IMR-90 (cell line): ENCODE results near the gene COL5A2. TPM values are rescaled to one million over a fixed set of nuclear protein-coding genes. Genes with fewer than 3 reads are reported as not detected.

ENCODE experiments used
- ATAC-seq: fragments of 200-7000 bp; cut with Tn5 transposase; 2 replicates; pipeline ENCODE4 v1.9.1; 2020; ENCODE audit warnings: low read depth, mild to moderate bottlenecking, moderate library complexity
- BruUV-seq: library from RNA; stranded (reverse); fragments of 400-500 nt; replicated peaks from 2 replicates; lab custom pipeline; 2021; lab: Mats Ljungman, UMichigan
- CTCF ChIA-PET: fragments of 300-600 bp; formaldehyde crosslinking; extraction: SDS; loops from one replicate; lab custom pipeline; 2021; ENCODE audit warnings: antibody characterized with exemption; lab: Yijun Ruan, JAX
- POLR2A ChIA-PET: fragments of 300-600 bp; sonication (Branson Sonifier 250); formaldehyde crosslinking; loops from one replicate; lab custom pipeline; 2022; ENCODE audit warnings: antibody characterized with exemption; ENCODE audit not compliant: unreplicated experiment; lab: Charles Lee
- DNase-seq: peaks from one replicate; pipeline ENCODE4 v3.0.0; 2013
- H2AFZ ChIP-seq: replicated peaks from 2 replicates; pipeline ENCODE3; 2013; ENCODE audit warnings: low read length, mild to moderate bottlenecking; ENCODE audit not compliant: poor library complexity
- H2AK5ac ChIP-seq: 2 replicates; pipeline ENCODE4 v1.6.1; 2013; ENCODE audit warnings: low read depth, low read length, inconsistent platforms
- H2AK9ac ChIP-seq: replicated peaks from 2 replicates; pipeline ENCODE3; 2013; ENCODE audit warnings: mild to moderate bottlenecking, low read depth, low read length, moderate library complexity; ENCODE audit not compliant: poor library complexity
- H2BK120ac ChIP-seq: 2 replicates; pipeline ENCODE4 v1.6.1; 2013; ENCODE audit warnings: low read depth, low read length, inconsistent platforms
- H2BK15ac ChIP-seq: 3 replicates; pipeline ENCODE4 v1.6.1; 2013; ENCODE audit warnings: low read depth, low read length, inconsistent platforms
- H2BK20ac ChIP-seq: 2 replicates; pipeline ENCODE4 v1.6.1; 2013; ENCODE audit warnings: low read depth, mild to moderate bottlenecking, inconsistent platforms, low read length, moderate library complexity
- H2BK5ac ChIP-seq: 2 replicates; pipeline ENCODE4 v1.6.1; 2013; ENCODE audit warnings: mild to moderate bottlenecking, low read depth, low read length, inconsistent platforms; ENCODE audit not compliant: poor library complexity, severe bottlenecking
- H3K14ac ChIP-seq: replicated peaks from 2 replicates; pipeline ENCODE4 v1.6.1; 2013; ENCODE audit warnings: low read depth, low read length, inconsistent platforms
- H3K18ac ChIP-seq: 2 replicates; pipeline ENCODE4 v1.6.1; 2013; ENCODE audit warnings: low read depth, low read length, control low read depth
- H3K23ac ChIP-seq: 2 replicates; pipeline ENCODE4 v1.6.1; 2013; ENCODE audit warnings: low read depth, low read length, inconsistent platforms
- H3K27ac ChIP-seq: 2 replicates; pipeline ENCODE4 v1.5.1; 2013; ENCODE audit warnings: mild to moderate bottlenecking, control low read depth, low read length; ENCODE audit not compliant: insufficient read depth
- H3K27me3 ChIP-seq: 2 replicates; pipeline ENCODE4 v1.6.1; 2013; ENCODE audit warnings: low read length; ENCODE audit not compliant: control insufficient read depth, insufficient read depth
- H3K36me3 ChIP-seq: 2 replicates; pipeline ENCODE4 v1.6.1; 2013; ENCODE audit warnings: low read length, mixed read lengths; ENCODE audit not compliant: control insufficient read depth, insufficient read depth
- H3K4ac ChIP-seq: 2 replicates; pipeline ENCODE4 v1.6.1; 2013; ENCODE audit warnings: low read depth, low read length, inconsistent platforms
- H3K4me1 ChIP-seq: 2 replicates; pipeline ENCODE4 v1.6.1; 2013; ENCODE audit warnings: low read length, mixed read lengths; ENCODE audit not compliant: control insufficient read depth, insufficient read depth
- H3K4me2 ChIP-seq: 2 replicates; pipeline ENCODE4 v1.6.1; 2013; ENCODE audit warnings: low read depth, mild to moderate bottlenecking, control low read depth, low read length, moderate library complexity
- H3K4me3 ChIP-seq: 2 replicates; pipeline ENCODE4 v1.5.1; 2013; ENCODE audit warnings: low read depth, mild to moderate bottlenecking, control low read depth, low read length, moderate library complexity; ENCODE audit not compliant: insufficient read depth
- H3K56ac ChIP-seq: 2 replicates; pipeline ENCODE4 v1.6.1; 2013; ENCODE audit warnings: low read length, inconsistent platforms; ENCODE audit not compliant: insufficient read depth; ENCODE audit errors: extremely low read depth
- H3K79me1 ChIP-seq, 2 experiments: 2 replicates each; pipeline ENCODE4 v1.6.1; 2013; ENCODE audit warnings: low read length in 2 of 2, inconsistent platforms in 1 of 2, low read depth in 1 of 2
- H3K9ac ChIP-seq: 2 replicates; pipeline ENCODE4 v1.6.1; 2013; ENCODE audit warnings: low read depth, low read length, control low read depth
- H3K9me1 ChIP-seq: 2 replicates; pipeline ENCODE4 v1.6.1; 2013; ENCODE audit warnings: low read length, inconsistent platforms; ENCODE audit not compliant: insufficient read depth
- H3K9me3 ChIP-seq: 2 replicates; pipeline ENCODE4 v1.6.1; 2013; ENCODE audit warnings: low read length; ENCODE audit not compliant: control insufficient read depth, insufficient read depth
- H4K20me1 ChIP-seq: 2 replicates; pipeline ENCODE4 v1.6.1; 2013; ENCODE audit warnings: low read length, inconsistent platforms; ENCODE audit not compliant: insufficient read depth
- H4K5ac ChIP-seq: 2 replicates; pipeline ENCODE4 v1.6.1; 2013; ENCODE audit warnings: mild to moderate bottlenecking, low read depth, low read length, control low read depth
- H4K8ac ChIP-seq, 2 experiments: 2 replicates each; pipeline ENCODE4 v1.6.1; 2013; ENCODE audit warnings: low read depth in 2 of 2, low read length in 2 of 2, control low read depth in 1 of 2, inconsistent platforms in 1 of 2
- H4K91ac ChIP-seq: 2 replicates; pipeline ENCODE4 v1.6.1; 2013; ENCODE audit warnings: low read depth, low read length, inconsistent platforms; ENCODE audit not compliant: insufficient read depth
- BHLHE40 ChIP-seq: fragments of 150-350 bp; IDR thresholded peaks from 2 replicates; pipeline ENCODE4 v1.6.1; 2016; ENCODE audit warnings: mild to moderate bottlenecking, low read depth, low read length
- CHD1 ChIP-seq: IDR thresholded peaks from 2 replicates; pipeline ENCODE4 v1.6.1; 2012; ENCODE audit warnings: low read depth, low read length, improper control_type of control experiment
- CTCF ChIP-seq: conservative IDR thresholded peaks from 2 replicates; pipeline ENCODE4 v1.5.1; 2012; ENCODE audit warnings: mild to moderate bottlenecking, low read depth, low read length, improper control_type of control experiment
- FOS ChIP-seq: fragments of 150-350 bp; IDR thresholded peaks from 2 replicates; pipeline ENCODE4 v1.6.1; 2016; ENCODE audit warnings: low read depth, low read length
- MAZ ChIP-seq: IDR thresholded peaks from 2 replicates; pipeline ENCODE4 v1.6.1; 2012; ENCODE audit warnings: low read depth, mild to moderate bottlenecking, low read length, improper control_type of control experiment, moderate library complexity, borderline replicate concordance
- NFE2L2 ChIP-seq: fragments of 150-350 bp; IDR thresholded peaks from 2 replicates; pipeline ENCODE4 v1.6.1; 2016; ENCODE audit warnings: low read depth, mild to moderate bottlenecking, low read length
- POLR2A ChIP-seq: IDR thresholded peaks from 2 replicates; pipeline ENCODE4 v1.6.1; 2012; ENCODE audit warnings: mild to moderate bottlenecking, low read depth, low read length
- RCOR1 ChIP-seq: IDR thresholded peaks from 2 replicates; pipeline ENCODE4 v1.6.1; 2012; ENCODE audit warnings: mild to moderate bottlenecking, low read length, improper control_type of control experiment; ENCODE audit not compliant: insufficient replicate concordance
- SMC3 ChIP-seq: fragments of 150-350 bp; IDR thresholded peaks from 2 replicates; pipeline ENCODE4 v1.6.1; 2016; ENCODE audit warnings: low read depth, mild to moderate bottlenecking, antibody characterized with exemption, low read length, moderate library complexity
- USF2 ChIP-seq: fragments of 150-350 bp; IDR thresholded peaks from 2 replicates; pipeline ENCODE4 v1.6.1; 2017; ENCODE audit warnings: mild to moderate bottlenecking, antibody characterized with exemption, low read length, low read depth
- WGBS, 2 experiments: methylation state at CpG; one replicate each; pipeline versions ENCODE4 v1.1.5 to v1.1.7; 2013; ENCODE audit warnings: missing lambda C conversion rate in 2 of 2; ENCODE audit not compliant: insufficient read length in 1 of 2; ENCODE audit errors: extremely low coverage in 2 of 2; 5-methylcytosine and 5-hydroxymethylcytosine counted together
- dilution Hi-C: fragments of 300-500 bp; cut with HindIII; formaldehyde crosslinking; loops from one replicate; pipeline ENCODE4 v1.14.3; 2018; ENCODE audit warnings: low sequenced_read_pairs; ENCODE audit not compliant: unreplicated experiment
- in situ Hi-C: fragments of 300-500 bp; cut with MboI; formaldehyde crosslinking; loops from 3 replicates; pipeline ENCODE4 v1.14.3; 2019; ENCODE audit warnings: low sequenced_read_pairs, inconsistent platforms, mixed read lengths
- intact Hi-C: fragments of 100-400 bp; cut with micrococcal nuclease; formaldehyde crosslinking; loops from 2 replicates; pipeline ENCODE4 v1.10.0; 2022
- polyA plus RNA-seq, 3 experiments: library from polyadenylated mRNA; depleted of rRNA; stranded (reverse); fragments of >200 nt; gene quantifications; 2 replicates each; pipeline ENCODE4 v1.2.3, GENCODE V29; 2012; ENCODE audit warnings: low replicate concordance in 1 of 3
- total RNA-seq: library from RNA; depleted of rRNA; stranded (reverse); fragments of >200 nt; gene quantifications from 2 replicates; pipeline ENCODE4 v1.2.3, GENCODE V29; 2012

COL5A2 gene
- total and polyA plus RNA-seq, 2 of the 4 experiments (the other 2 are of a cell fraction) = 181 to 257 TPM

- BruUV-seq = no TSS peak
- DNase-seq = no peak
- H2BK15ac ChIP-seq = peak overlapping the region; percentile 5; the same call in 1 of the 3 replicates
- H3K9me1 ChIP-seq = no peaks in the 10 kb centered on the region
- peaks cover 2% of the 10 kb centered on the region; the same call in 1 of the 2 replicates for H3K4me1 ChIP-seq
- no peak overlapping the region for H2BK120ac ChIP-seq
- no peaks in the 10 kb centered on the region; a peak in 2 of 4 replicates for H3K79me1 ChIP-seq
- intact Hi-C loops (no loop called here), in situ Hi-C loops (no loop called here), dilution Hi-C loops (no loop called here)
- no peak overlapping the region for H2AK9ac ChIP-seq
- TF ChIP-seq BHLHE40 = no peak
- no peak for TF ChIP-seq MAZ
- no peak for TF ChIP-seq CHD1
- no peak for TF ChIP-seq SMC3
- no peak for TF ChIP-seq USF2
- no peak for TF ChIP-seq NFE2L2
- no peak for TF ChIP-seq POLR2A
- no peak for TF ChIP-seq RCOR1
- no peak for TF ChIP-seq FOS
- no peak for TF ChIP-seq CTCF
- H2BK20ac ChIP-seq = no peak overlapping the region; the same call in 1 of the 2 replicates
- no peak overlapping the region; the same call in 1 of the 2 replicates for H3K14ac ChIP-seq
- H3K9ac ChIP-seq = no peak overlapping the region
- H3K36me3 ChIP-seq = no peaks in the 10 kb centered on the region
- H3K4me3 ChIP-seq = no peak overlapping the region
- H2BK5ac ChIP-seq = peak overlapping the region; percentile 25
- H3K56ac ChIP-seq = no peak overlapping the region
- no peak overlapping the region for H3K23ac ChIP-seq
- no peak overlapping the region for H2AK5ac ChIP-seq
- H2AFZ ChIP-seq = no peak overlapping the region
- ATAC-seq = no peak
- no peak overlapping the region for H3K4me2 ChIP-seq
- no peak overlapping the region for H3K18ac ChIP-seq
- H3K27me3 ChIP-seq = no peaks in the 10 kb centered on the region
- WGBS, 2 experiments = no CpG with 5 or more reads among the region's 3 CpGs
- POLR2A ChIA-PET = no interaction called here
- H4K20me1 ChIP-seq = no peaks in the 10 kb centered on the region
- CTCF ChIA-PET = no interaction called here
- H3K9me3 ChIP-seq = no peaks in the 10 kb centered on the region
- no peak overlapping the region for H4K91ac ChIP-seq
- 0 out of 2 replicates have a peak overlapping the region, but pooled peaks have one; percentile 15 for H3K4ac ChIP-seq
- no peak overlapping the region; a peak in 1 of 4 replicates for H4K8ac ChIP-seq
- H3K27ac ChIP-seq = no peak overlapping the region
- no peak overlapping the region for H4K5ac ChIP-seq
These were observed 8.7 kb upstream of the COL5A2 start for GRCh38 chr2:189188115-189188805.
